Suprapubic skin (tissue), 4 donors: Measurements from ENCODE around the gene SETD3. TPM values are rescaled to one million over a fixed set of nuclear protein-coding genes. Genes with fewer than 3 reads are reported as not detected.

Source experiments
- DNase-seq, 2 donors: peaks; one replicate each; pipeline ENCODE4 v3.0.0-alpha.2; 2019; ENCODE audit warnings: low spot score in 2 of 2
- H3K27ac ChIP-seq: fragments of 200-600 bp; sonication (generic); one replicate; pipeline ENCODE4 v1.5.1; 2019
- H3K27me3 ChIP-seq: fragments of 200-600 bp; sonication (generic); one replicate; pipeline ENCODE4 v1.5.1; 2019
- H3K36me3 ChIP-seq: fragments of 200-600 bp; sonication (generic); one replicate; pipeline ENCODE4 v1.5.1; 2019
- H3K4me1 ChIP-seq: fragments of 200-600 bp; sonication (generic); one replicate; pipeline ENCODE4 v1.5.1; 2019
- H3K4me3 ChIP-seq: fragments of 200-600 bp; sonication (generic); one replicate; pipeline ENCODE4 v1.5.1; 2019; ENCODE audit warnings: mild to moderate bottlenecking
- H3K9me3 ChIP-seq: fragments of 200-600 bp; sonication (generic); one replicate; pipeline ENCODE4 v1.5.1; 2019
- EP300 ChIP-seq: sonication (generic); formaldehyde crosslinking; IDR thresholded peaks from one replicate; pipeline ENCODE4 v1.6.1; 2017; ENCODE audit warnings: antibody characterized with exemption
- POLR2A ChIP-seq, 2 donors: fragments of 450-650 bp; IDR thresholded peaks; one replicate each; pipeline ENCODE4 v1.6.1; 2017; ENCODE audit warnings: antibody characterized with exemption in 2 of 2, mild to moderate bottlenecking in 2 of 2, moderate library complexity in 2 of 2
- POLR2AphosphoS5 ChIP-seq, 3 donors: sonication (generic); formaldehyde crosslinking; IDR thresholded peaks; one replicate each; pipeline ENCODE4 v1.6.1; 2017; ENCODE audit warnings: antibody characterized with exemption in 3 of 3
- WGBS: methylation state at CpG from one replicate; pipeline ENCODE4 v1.1.5; 2018; 5-methylcytosine and 5-hydroxymethylcytosine counted together
- total RNA-seq, 4 donors: library from RNA; depleted of rRNA; stranded (reverse); fragments of >200 nt; gene quantifications; one replicate each; pipeline ENCODE4 v1.1.0, GENCODE V29; 2016
- TF ChIP-seq, protein P1 (sequence below), 2 donors: fragments of 200-600 bp in 1 of 2; fragments of 450-650 bp in 1 of 2; sonication (generic) in 1 of 2; IDR thresholded peaks; one replicate each; pipeline ENCODE4 v1.5.1; 2016 to 2019; ENCODE audit warnings: antibody characterized with exemption in 2 of 2, mild to moderate bottlenecking in 1 of 2, moderate library complexity in 1 of 2

The SETD3 gene
- total RNA-seq, 4 donors from 2014 or later: 50.2 to 57.5 (median 54.8) TPM

DNA sequence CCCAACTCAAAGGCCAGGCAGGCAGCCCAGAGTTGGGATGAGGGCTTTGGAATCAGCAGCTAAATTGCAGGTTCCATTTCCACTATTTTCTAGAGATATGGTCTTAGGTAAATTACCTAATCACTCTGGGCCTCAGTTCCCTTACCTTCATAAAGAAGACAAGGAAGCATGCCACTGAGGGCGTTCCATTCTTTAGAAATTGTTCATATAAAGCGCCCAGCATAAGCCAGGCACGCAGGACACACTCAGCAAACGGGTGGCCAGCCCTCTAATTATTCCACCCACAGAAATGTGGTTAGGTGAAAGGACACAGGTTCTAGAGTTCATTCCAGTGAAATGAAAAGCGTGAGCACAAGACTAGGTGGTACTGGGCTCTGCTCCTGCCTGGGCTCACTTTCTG lies 120.8 kb downstream of the SETD3 start:
- TF ChIP-seq POLR2A (IDR thresholded peaks at IDR 0.05): no peak
- TF ChIP-seq, protein P1, sequence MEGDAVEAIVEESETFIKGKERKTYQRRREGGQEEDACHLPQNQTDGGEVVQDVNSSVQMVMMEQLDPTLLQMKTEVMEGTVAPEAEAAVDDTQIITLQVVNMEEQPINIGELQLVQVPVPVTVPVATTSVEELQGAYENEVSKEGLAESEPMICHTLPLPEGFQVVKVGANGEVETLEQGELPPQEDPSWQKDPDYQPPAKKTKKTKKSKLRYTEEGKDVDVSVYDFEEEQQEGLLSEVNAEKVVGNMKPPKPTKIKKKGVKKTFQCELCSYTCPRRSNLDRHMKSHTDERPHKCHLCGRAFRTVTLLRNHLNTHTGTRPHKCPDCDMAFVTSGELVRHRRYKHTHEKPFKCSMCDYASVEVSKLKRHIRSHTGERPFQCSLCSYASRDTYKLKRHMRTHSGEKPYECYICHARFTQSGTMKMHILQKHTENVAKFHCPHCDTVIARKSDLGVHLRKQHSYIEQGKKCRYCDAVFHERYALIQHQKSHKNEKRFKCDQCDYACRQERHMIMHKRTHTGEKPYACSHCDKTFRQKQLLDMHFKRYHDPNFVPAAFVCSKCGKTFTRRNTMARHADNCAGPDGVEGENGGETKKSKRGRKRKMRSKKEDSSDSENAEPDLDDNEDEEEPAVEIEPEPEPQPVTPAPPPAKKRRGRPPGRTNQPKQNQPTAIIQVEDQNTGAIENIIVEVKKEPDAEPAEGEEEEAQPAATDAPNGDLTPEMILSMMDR (IDR thresholded peaks at IDR 0.05): no peak
- TF ChIP-seq POLR2AphosphoS5 (IDR thresholded peaks at IDR 0.05): no peak
- no peak for TF ChIP-seq EP300
- Histone ChIP-seq H3K4me3 (no peak overlapping the region), H3K9me3 (no peaks in the 10 kb centered on the region), H3K27ac (no peak overlapping the region), H3K27me3 (no peaks in the 10 kb centered on the region), H3K4me1 (peaks cover 3% of the 10 kb centered on the region), H3K36me3 (no peaks in the 10 kb centered on the region)
- no peak for DNase-seq
- 94% methylated on average over 5 of the region's 5 CpGs for WGBS

DNA sequence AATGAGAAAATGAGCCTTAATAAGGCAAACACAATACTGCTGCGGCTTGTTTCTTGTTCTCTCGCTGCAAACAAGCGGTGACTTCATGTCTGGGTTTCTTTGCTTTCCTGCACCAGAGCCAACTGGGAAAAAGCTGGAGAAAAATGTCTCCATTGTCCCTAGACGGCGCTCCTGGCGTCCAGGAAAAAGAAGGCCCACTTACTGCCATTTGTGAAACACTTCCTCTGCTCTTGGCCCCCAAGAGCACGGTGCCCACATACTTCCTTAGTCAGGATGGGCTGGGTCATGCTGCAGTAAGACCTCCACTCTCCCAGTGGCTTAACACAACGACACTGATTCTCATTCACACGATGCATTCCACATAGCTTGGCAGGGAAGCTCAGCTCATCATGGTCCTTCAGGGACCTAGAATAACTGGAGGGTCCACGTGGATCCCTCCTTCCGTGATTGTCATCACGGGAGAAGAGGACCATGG lies 122.7 kb downstream of the SETD3 start:
- no peaks in the 10 kb centered on the region for H3K9me3 ChIP-seq
- no peak overlapping the region for H3K4me3 ChIP-seq
- H3K36me3 ChIP-seq: no peaks in the 10 kb centered on the region
- H3K27ac ChIP-seq: no peak overlapping the region
- no peak for DNase-seq
- no peaks in the 10 kb centered on the region for H3K27me3 ChIP-seq
- peaks cover 3% of the 10 kb centered on the region for H3K4me1 ChIP-seq
- TF ChIP-seq EP300: no peak
- TF ChIP-seq POLR2AphosphoS5 (IDR thresholded peaks at IDR 0.05): no peak
- WGBS: 61% methylated on average over 12 of the region's 12 CpGs

DNA sequence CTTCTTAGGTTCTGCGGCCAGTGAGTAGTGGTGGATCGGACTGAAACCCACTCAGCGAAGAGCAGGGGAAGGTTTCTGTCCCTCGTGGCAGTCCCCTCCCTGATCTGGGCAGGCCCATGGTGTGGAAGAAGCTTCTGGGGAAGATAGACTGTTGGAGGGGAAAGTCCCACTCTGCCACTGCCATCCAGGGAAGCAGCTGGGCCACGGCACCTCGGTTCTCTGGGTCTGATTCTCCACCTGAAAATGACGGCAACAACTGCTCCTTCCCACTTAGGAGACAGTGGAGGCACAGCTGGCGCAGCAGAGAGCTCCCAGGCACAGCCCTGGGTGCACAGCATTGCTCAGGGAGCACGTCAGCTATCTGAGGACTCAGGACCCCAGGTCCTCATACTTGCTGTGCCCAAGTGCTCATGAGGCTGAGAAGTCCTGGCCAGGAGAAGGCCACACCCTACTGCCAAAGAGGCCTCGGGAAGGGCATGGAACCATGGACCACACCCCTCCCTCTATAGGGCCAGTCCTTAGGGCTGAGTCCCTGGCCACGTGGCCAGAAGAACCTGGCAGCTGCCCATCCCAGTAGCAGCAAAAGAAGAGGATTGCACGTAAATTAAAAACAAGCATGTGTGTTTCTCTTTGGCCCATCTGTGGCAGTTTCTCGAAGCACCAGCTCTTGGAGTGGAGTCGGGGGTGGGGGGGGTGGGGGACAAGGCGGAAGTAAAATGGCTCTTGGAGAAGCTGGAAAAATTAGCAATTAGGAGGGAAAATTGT lies 123.3 kb downstream of the SETD3 start:
- Histone ChIP-seq H3K27ac (no peak overlapping the region), H3K4me3 (no peak overlapping the region), H3K36me3 (no peaks in the 10 kb centered on the region), H3K9me3 (no peaks in the 10 kb centered on the region), H3K27me3 (no peaks in the 10 kb centered on the region), H3K4me1 (peaks cover 3% of the 10 kb centered on the region)
- peak in 1 of 2 donors; percentile 29 for DNase-seq
- 82% methylated on average over 11 of the region's 15 CpGs for WGBS
- TF ChIP-seq POLR2A (IDR thresholded peaks at IDR 0.05) (no peak), EP300 (no peak), POLR2AphosphoS5 (IDR thresholded peaks at IDR 0.05) (no peak)
- TF ChIP-seq, protein P1 (IDR thresholded peaks at IDR 0.05): no peak

GRCh38 chr14:99356031-99356608 lies 124.5 kb downstream of the SETD3 start:
- WGBS: 94% methylated on average over 15 of the region's 15 CpGs
- H3K9me3 ChIP-seq: no peaks in the 10 kb centered on the region
- H3K27me3 ChIP-seq: no peaks in the 10 kb centered on the region
- H3K27ac ChIP-seq: no peak overlapping the region
- peak in 1 of 2 donors; percentile 14 for DNase-seq
- TF ChIP-seq POLR2A (IDR thresholded peaks at IDR 0.05): no peak
- TF ChIP-seq POLR2AphosphoS5 (IDR thresholded peaks at IDR 0.05): no peak
- no peak for TF ChIP-seq EP300
- TF ChIP-seq, protein P1 (IDR thresholded peaks at IDR 0.05): no peak
- no peaks in the 10 kb centered on the region for H3K36me3 ChIP-seq
- H3K4me1 ChIP-seq: peaks cover 3% of the 10 kb centered on the region
- H3K4me3 ChIP-seq: no peak overlapping the region

DNA sequence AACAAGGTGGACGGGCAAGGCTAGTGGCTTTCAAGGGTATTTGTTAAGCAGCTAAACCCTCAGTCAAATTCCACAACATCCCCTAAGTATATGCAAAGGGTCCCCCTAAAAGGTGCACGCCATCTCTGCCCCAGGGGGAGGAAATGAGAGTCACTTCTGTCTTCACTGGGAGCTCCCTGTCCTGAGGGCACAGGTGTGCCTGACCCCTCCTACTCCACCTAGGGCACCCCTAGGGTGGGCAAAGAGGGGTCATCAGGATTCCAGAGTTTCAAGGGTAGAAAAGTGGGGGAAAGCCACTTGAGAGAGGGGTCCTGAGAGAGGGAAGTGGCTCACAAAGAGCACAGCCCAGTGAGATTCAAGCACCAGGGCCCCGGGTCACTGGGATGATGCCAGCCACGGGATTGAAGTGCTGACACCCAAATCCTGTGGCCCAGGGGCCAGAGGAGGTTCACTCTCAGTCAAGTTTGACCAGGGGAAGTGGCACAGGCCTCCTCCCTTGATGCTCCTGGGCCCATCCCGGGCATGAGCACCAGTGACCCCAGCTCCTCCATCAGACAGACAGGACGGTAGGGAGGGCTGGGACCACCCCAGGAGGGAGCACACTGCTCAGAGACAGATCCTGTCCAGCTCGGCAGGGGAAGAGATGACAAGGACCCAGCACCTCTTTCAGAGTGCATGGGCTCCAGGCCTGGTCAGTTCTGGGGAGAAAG lies 126.3 kb downstream of the SETD3 start:
- Histone ChIP-seq H3K27ac (no peak overlapping the region), H3K4me3 (no peak overlapping the region), H3K36me3 (no peaks in the 10 kb centered on the region), H3K27me3 (no peaks in the 10 kb centered on the region), H3K4me1 (peaks cover 3% of the 10 kb centered on the region), H3K9me3 (no peaks in the 10 kb centered on the region)
- DNase-seq: peak in 1 of 2 donors; percentile 44
- 92% methylated on average over 7 of the region's 7 CpGs for WGBS
- no peak for TF ChIP-seq EP300
- TF ChIP-seq, protein P1 (IDR thresholded peaks at IDR 0.05): no peak
- no peak for TF ChIP-seq POLR2A (IDR thresholded peaks at IDR 0.05)
- no peak for TF ChIP-seq POLR2AphosphoS5 (IDR thresholded peaks at IDR 0.05)
